ENCODE results near the gene UMAD1.
A peak's percentile ranks its signal among the peaks of the same experiment; 100 is the strongest.

The UMAD1 gene

DNA sequence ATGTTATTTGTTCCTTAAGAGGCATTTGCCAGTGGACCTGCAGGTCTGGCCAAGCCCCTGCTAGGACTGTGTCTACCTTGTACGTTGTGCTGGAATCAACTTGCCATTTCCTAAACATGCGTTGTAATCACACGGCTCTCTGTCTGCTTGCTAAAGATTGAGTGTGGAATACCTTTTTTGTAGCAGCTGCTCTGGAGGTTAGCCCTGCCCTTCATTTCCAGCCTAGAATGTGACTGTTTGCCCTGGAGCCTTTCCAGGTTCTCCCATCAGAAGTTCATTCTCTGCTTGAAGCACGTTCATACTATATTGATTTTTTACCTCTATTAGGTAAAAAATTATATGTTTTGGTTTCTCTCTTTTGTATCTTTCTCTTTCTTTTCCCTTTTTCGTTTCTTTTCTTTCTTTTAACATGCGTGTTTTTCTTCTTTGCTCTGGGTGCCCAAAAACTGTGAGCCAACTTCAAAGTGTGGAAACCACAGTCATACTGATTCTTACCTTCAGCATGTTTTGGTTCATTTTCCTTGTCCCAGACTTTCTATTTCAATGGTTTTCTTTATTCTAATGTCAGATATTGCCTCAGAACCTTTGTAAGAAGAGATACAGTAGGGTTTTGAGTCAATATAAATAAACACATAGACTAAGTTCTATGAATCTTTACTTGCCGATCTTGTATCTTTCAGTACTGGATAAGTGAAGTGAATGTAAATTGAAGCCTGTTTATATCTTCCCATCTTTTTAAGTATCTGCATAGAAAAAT lies 189.7 kb downstream of the UMAD1 start:
- no peak for DNase-seq (ENCODE audit: low spot score)

- no peak for DNase-seq (ENCODE audit: low spot score)
Observed at GRCh38 chr7:7832518-7832917, 192.0 kb downstream of the UMAD1 start.

- DNase-seq (ENCODE audit: low spot score): peak; percentile 6
Observed at GRCh38 chr7:7834761-7835160, 194.2 kb downstream of the UMAD1 start.

DNA sequence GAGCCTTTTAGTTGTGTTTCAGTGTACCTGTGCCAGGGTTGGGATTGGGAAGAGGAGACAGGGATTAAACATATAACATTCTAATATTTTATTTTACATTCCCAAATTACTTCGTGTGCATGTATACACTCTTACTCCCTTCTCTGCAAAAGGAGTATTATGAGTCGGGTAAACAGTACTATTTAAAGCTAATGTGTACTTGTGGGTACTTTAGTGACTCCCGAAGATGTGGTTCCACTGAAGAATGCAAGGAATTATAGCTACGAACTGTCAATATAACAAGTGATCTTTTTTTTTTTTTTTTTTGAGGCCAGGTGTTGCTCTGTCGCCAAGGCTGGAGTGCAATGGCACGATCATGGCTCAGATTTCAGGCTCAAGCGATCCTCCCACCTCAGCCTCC lies 200.5 kb downstream of the UMAD1 start:
- DNase-seq (ENCODE audit: low spot score): no peak

GRCh38 chr7:7843240-7843639 lies 202.7 kb downstream of the UMAD1 start:
- DNase-seq (ENCODE audit: low spot score): no peak

GRCh38 chr7:7843972-7844371 lies 203.4 kb downstream of the UMAD1 start:
- no peak for DNase-seq (ENCODE audit: low spot score)

DNA sequence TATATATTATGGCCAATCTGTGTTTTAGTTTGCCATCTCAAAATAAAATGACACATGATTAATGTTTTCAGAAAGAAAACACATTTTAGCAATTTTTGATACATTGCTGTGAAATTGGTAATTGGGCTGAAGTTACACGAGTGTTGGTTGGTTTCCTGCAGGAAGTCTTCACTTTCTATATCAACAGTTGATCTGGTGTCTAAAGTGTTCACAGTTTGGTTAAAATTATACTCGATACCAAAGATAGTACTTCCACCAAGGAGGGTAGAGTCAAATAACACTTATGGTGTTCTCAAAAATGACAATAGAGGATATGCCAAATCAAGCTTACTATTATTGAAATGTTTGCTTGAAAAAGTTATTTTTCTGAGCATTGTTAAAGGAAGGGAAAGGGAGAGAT lies 207.7 kb downstream of the UMAD1 start:
- DNase-seq (ENCODE audit: low spot score): no peak

- no peak for DNase-seq (ENCODE audit: low spot score)
Observed at GRCh38 chr7:7848892-7849291, 208.3 kb downstream of the UMAD1 start.

DNA sequence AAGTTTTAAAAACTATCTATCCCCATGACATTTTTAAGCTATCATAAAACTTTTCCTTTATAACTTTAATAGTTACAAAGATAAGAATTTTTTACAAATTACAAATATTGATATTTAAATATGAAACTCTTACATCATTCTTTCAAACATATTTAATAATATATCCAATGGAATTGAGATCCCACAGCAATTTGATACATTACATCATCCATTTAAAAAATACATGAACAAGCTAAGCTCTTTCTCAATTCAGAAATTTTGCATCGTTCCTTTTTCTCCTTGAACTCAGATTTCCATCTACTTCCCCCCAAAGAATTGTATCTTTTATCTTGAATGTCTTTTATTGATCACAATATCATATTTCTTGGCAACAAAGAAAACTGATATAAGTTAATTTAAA lies 209.6 kb downstream of the UMAD1 start:
- no peak for DNase-seq (ENCODE audit: low spot score)

DNA sequence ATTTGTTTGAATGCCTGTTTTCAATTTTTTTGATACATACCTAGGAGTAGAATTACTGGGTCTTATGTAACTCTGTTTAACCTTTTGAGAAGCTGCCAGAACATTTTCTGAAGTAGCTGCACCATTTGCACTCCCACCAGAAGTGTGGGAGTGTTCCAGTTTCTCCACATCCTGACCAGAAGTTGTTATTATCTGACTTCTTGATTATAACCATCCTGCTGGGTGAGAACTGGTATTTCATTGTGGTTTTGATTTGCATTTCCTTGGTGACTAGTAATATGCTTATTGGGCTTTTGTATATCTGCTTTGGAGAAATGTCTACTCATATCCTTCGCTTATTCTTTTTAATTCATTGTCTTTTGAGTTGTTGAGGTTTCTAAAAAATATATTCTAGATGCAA lies 210.8 kb downstream of the UMAD1 start:
- DNase-seq (ENCODE audit: low spot score): no peak

- no peak for DNase-seq (ENCODE audit: low spot score)
Observed at GRCh38 chr7:7851991-7852390, 211.4 kb downstream of the UMAD1 start.

GRCh38 chr7:7857143-7857583 lies 216.6 kb downstream of the UMAD1 start:
- DNase-seq (ENCODE audit: low spot score): peak; percentile 19

GRCh38 chr7:7858559-7858958 lies 218.0 kb downstream of the UMAD1 start:
- DNase-seq (ENCODE audit: low spot score): peak; percentile 22

DNA sequence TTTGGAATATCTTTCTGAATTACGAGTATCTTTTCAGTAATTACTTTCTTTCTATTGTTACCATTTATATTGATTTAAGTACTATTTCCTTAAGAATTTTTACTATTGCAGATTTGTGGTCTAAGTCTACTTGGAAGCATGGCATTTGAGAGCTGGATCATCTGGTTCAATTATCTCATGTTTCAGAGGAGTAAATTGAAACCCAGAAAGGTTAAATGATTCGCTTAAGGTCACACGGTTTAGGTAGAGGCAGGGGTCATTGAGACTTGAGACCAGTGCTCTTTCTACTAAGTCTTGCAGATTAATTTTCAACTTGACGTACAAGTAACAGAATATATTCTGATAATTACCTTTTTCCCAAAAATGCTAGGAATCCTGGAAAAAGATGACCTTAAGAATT lies 218.9 kb downstream of the UMAD1 start:
- no peak for DNase-seq (ENCODE audit: low spot score)

DNA sequence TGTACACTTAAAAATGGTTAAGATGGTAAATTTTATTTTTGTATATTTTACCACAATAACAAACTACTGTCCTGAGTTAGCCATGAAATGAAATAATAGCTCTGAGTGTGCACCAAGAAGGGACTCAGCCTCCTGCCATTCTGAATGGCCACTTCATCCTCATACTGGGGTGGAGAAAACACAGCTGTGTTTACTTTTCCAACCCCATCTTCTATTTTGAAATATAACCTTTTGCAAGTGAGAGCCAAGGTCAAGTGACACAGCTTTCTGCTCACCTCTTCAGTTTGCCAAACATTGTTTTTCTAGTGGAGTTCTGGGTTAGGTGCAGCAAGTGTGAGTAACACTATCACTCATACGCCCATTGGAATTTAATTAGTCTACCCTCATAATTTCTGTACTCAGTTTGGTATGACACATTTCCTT lies 220.7 kb downstream of the UMAD1 start:
- DNase-seq (ENCODE audit: low spot score): no peak

DNA sequence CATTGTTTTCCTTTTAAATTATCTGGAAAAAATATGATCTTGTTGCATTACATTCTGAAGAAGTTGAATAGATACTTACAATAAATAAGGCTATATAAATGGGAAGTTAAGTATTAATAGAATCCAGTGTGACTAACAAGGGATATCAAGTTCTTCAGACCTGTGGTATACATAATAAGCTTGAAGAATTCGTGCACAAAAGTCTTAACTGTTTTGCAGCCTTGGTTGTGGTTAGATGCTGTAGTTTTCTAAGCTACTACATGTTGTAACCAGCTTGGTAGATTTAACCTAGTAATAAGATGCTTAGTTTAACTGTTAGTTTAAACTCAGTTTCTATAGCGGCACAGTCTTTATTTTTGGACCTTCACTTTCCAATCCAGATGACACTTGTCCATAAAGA lies 221.8 kb downstream of the UMAD1 start:
- DNase-seq (ENCODE audit: low spot score): no peak

DNA sequence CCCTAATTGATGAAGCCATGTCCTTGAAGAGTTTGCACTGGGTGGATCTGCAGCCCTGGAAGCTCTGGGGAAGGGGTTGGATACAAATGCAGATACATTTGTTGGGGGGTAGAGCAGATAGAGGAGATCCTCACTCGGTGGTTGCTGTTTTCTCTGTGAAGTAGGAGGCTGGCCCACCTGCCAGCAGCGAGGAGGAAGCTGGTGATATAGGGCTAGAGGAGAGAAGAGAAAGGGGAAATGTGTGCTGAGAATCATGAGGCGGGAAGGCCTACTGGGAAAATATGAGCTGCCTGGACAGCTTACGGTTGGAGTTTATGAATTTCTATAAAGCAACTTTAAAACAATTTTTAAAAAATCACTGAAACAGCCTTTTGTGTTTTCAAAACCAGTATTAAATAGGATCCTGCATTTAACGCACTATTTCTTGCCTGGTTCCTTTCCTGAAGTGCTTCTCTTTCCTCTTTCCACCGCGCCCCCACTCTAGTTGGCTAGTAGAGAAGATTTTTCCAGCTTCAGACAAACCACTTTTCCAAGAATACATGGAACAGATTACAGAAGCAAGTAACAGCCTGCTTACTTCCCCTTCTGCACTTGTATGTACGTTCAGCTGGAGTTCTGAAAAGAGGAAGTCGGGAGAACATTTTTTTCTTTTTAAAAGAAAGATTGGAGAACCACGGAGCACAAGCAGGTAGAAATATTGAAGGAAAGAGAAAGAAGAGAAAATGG lies 227.5 kb downstream of the UMAD1 start:
- DNase-seq (ENCODE audit: low spot score): peak; percentile 59

- DNase-seq (ENCODE audit: low spot score): no peak
Observed at GRCh38 chr7:7868572-7868899, 228.0 kb downstream of the UMAD1 start.

DNA sequence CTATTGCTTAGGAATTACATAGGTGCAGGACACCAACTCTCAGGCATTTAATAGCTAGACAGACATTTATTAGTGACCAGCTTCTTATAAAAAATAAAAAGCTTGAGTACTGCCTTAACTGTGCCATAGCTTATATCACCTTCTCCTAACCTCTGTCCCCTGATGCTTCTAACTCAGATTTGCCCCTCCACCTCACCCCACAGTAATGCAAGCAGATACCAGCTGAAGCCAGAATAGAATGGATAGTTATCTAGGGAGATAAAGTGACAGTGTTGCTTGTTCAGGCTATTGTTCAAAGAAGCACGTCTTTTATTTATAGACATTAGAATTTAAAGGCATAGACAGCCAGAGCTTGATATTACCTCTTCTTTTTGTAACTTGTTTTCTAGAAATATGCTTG lies 228.5 kb downstream of the UMAD1 start:
- no peak for DNase-seq (ENCODE audit: low spot score)

DNA sequence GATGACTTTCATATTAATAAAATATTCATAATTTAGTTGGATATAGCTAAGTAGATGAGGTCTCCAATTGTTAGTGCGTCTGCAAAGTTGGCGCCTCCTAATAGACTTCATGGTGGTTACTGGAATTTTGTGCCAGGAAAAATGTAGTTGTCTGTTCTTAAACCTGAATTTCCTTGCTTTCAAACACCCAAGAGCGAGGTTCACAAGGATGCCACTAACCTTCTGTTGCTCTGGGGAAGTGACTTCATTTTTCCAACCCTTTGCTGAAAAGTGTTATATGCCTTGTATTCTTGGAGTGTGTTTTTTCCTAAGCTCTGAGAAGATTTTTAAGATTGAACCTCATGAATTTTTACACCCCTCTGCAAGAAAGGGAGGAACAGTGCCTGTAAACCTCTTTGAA lies 229.1 kb downstream of the UMAD1 start:
- no peak for DNase-seq (ENCODE audit: low spot score)

GRCh38 chr7:7870555-7870954 lies 230.0 kb downstream of the UMAD1 start:
- DNase-seq (ENCODE audit: low spot score): no peak

- no peak for DNase-seq (ENCODE audit: low spot score)
Observed at GRCh38 chr7:7876419-7876818, 235.9 kb downstream of the UMAD1 start.

DNA sequence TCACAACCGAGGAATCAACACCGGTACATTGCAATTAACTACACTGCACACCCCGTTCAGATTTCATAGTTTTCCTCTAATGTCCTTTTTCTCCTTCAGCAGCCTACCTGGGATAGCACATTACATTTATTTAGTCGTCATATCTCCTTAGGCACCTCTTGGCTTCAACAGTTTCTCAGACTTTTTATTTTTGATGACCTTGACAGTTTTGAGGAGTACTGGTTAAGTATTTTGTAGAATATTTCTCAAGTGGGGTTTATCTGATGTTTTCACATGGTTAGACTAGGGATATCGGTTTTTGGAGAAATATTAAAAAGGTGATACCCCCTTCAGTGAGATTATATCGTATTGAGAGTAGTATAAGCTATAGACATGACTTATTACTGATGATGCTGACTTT lies 241.0 kb downstream of the UMAD1 start:
- DNase-seq (ENCODE audit: low spot score): no peak

DNA sequence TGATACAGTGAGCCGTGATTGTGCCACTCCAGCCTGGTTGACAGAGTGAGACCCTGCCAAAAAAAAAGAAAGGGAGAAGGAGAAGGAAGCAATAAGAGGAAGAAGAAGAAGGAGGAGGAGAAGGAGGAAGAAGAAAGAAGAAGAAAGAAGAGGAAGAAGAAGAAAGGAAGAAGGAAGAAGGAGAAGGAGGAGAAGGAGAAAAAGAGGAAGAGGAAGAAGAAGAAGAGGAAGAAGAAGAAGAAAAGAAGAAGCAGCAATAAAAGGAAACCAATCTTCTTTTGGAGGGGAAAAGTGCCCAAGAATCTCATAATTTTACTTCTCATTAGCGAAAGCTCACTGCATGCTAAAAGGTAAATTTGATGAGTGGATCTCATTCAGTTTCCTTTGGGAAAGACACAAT lies 242.3 kb downstream of the UMAD1 start:
- no peak for DNase-seq (ENCODE audit: low spot score)
